Dendritic cell treated with granulocyte-macrophage colony-stimulating factor and Interleukin-4, amounts not matched to agents 40 ng/mL and 50 ng/mL, for 4 days (primary cell): ENCODE results near the gene KIFC1.
A peak's percentile ranks its signal among the peaks of the same experiment; 100 is the strongest.
"Not testable (repeated sequence)": the region's sequence is repeated elsewhere in the genome, so short reads cannot be mapped to it uniquely, and the experiment has no call there.

ENCODE experiments used
- H3K27ac Mint-ChIP-seq: one replicate; pipeline ENCODE4 v1.8.0; 2022; ENCODE audit warnings: mild to moderate bottlenecking, mixed read lengths
- H3K27me3 Mint-ChIP-seq: one replicate; pipeline ENCODE4 v1.8.0; 2022; ENCODE audit warnings: mild to moderate bottlenecking, mixed read lengths
- H3K36me3 Mint-ChIP-seq: one replicate; pipeline ENCODE4 v1.8.0; 2022; ENCODE audit warnings: low read depth, mixed read lengths
- H3K4me1 Mint-ChIP-seq: one replicate; pipeline ENCODE4 v1.8.0; 2022; ENCODE audit warnings: low read depth, mixed read lengths
- H3K4me3 Mint-ChIP-seq: one replicate; pipeline ENCODE4 v1.8.0; 2022; ENCODE audit warnings: mild to moderate bottlenecking, moderate library complexity, mixed read lengths
- H3K9me3 Mint-ChIP-seq: one replicate; pipeline ENCODE4 v1.8.0; 2022; ENCODE audit warnings: mixed read lengths
- intact Hi-C: fragments of 100-400 bp; cut with micrococcal nuclease; formaldehyde crosslinking; loops from one replicate; pipeline ENCODE4 v1.15.0; 2022

The KIFC1 gene, protein sequence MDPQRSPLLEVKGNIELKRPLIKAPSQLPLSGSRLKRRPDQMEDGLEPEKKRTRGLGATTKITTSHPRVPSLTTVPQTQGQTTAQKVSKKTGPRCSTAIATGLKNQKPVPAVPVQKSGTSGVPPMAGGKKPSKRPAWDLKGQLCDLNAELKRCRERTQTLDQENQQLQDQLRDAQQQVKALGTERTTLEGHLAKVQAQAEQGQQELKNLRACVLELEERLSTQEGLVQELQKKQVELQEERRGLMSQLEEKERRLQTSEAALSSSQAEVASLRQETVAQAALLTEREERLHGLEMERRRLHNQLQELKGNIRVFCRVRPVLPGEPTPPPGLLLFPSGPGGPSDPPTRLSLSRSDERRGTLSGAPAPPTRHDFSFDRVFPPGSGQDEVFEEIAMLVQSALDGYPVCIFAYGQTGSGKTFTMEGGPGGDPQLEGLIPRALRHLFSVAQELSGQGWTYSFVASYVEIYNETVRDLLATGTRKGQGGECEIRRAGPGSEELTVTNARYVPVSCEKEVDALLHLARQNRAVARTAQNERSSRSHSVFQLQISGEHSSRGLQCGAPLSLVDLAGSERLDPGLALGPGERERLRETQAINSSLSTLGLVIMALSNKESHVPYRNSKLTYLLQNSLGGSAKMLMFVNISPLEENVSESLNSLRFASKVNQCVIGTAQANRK

DNA sequence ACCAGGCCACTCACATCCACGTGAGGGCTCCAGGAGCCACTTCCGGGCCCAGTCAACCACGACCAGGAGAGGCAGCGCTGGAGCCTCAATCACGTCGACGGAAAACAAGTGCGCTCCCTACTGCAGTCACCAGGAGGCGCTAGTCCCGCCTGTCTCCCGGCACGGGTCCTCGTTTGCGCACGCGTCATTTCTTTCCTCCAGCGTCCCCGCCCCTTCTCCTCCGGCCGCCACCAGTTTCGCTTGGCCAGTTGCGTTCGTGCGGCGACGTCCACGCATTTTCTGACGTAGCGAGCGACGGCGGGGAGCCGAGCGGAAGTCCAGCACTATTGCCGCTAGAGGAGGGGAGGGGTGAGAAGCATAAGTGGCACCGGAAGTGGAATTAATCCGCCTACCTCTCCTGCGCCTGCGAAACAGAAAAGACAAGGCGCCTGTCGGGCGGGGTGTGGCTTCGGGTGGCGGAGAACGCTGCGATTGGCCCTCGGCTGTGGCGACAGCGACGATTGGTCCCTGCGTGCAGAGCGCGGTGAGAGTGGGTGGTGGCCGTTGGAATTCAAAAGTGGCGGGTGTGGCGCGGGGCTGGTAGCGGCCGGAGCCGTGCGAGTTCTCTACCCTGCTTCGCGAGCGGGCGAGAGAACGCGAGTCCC, at the start of gene KIFC1:
KIFC1 (plus strand) TSS at position 546 of the 644 bp plus-strand sequence. CDS start 163 bp downstream, outside the sequence.
- no peaks in the 10 kb centered on the region for H3K27me3 Mint-ChIP-seq
- intact Hi-C loops, result loop anchor here (1.0 kb wide), 3 partner anchors 19 to 63 kb away; partner anchors contain the start of gene ZBTB9

GRCh38 chr6:33343606-33343952, 48.0 kb upstream of the KIFC1 start:
- H3K4me1 Mint-ChIP-seq, result peaks cover 15% of the 10 kb centered on the region
- H3K4me3 Mint-ChIP-seq, intact Hi-C loops: not testable (repeated sequence)

More for the DNA sequence above, at the start of gene KIFC1:
- Mint-ChIP-seq H3K27ac (peak within 1 kb of the TSS; percentile 85), H3K4me1 (peaks cover 28% of the 10 kb centered on the region), H3K4me3 (peak within 1 kb of the TSS; percentile 82), H3K36me3 (no peaks in the 10 kb centered on the region), H3K9me3 (no peaks in the 10 kb centered on the region)

DNA sequence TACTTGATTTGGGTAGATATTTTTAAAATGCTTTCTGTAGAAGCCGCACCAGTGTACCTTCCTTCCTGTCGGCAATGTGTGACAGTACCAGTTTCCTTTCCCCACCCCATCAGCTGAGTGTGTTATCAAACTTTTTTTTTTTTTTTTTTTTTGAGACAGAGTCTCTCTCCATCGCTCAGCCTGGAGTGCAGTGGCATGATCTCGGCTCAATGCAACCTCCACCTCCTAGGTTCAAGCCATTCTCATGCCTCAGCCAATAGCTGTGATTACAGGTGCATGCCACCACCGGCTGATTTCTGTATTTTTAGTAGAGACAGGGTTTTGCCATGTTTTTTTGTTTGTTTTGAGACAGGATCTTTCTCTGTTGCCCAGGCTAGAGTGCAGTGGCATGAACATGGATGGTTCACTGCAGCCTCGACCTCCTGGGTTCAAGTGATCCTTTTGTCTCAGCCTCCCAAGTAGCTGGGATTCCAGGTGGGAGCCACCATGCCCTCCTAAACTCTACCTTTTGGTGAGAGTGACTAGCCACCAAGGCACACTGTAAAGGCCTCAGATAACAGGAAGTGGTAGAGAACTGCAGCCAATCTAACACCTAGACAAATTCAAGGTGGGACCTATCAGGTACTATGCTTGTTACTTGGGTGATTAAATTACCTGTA, 47.5 kb upstream of the KIFC1 start:
- Mint-ChIP-seq H3K4me1 (peaks cover 13% of the 10 kb centered on the region), H3K4me3 (no peak overlapping the region), H3K27me3 (peaks cover 2% of the 10 kb centered on the region), H3K27ac (no peak overlapping the region), H3K9me3 (no peaks in the 10 kb centered on the region), H3K36me3 (no peaks in the 10 kb centered on the region)
- intact Hi-C loops, result loop anchor here (2.0 kb wide), 1 partner anchor 43 kb away; no protein-coding TSS in a partner anchor

More at GRCh38 chr6:33343606-33343952, 48.0 kb upstream of the KIFC1 start:
- not testable (repeated sequence) for H3K27ac Mint-ChIP-seq, H3K9me3 Mint-ChIP-seq, H3K36me3 Mint-ChIP-seq, H3K27me3 Mint-ChIP-seq

DNA sequence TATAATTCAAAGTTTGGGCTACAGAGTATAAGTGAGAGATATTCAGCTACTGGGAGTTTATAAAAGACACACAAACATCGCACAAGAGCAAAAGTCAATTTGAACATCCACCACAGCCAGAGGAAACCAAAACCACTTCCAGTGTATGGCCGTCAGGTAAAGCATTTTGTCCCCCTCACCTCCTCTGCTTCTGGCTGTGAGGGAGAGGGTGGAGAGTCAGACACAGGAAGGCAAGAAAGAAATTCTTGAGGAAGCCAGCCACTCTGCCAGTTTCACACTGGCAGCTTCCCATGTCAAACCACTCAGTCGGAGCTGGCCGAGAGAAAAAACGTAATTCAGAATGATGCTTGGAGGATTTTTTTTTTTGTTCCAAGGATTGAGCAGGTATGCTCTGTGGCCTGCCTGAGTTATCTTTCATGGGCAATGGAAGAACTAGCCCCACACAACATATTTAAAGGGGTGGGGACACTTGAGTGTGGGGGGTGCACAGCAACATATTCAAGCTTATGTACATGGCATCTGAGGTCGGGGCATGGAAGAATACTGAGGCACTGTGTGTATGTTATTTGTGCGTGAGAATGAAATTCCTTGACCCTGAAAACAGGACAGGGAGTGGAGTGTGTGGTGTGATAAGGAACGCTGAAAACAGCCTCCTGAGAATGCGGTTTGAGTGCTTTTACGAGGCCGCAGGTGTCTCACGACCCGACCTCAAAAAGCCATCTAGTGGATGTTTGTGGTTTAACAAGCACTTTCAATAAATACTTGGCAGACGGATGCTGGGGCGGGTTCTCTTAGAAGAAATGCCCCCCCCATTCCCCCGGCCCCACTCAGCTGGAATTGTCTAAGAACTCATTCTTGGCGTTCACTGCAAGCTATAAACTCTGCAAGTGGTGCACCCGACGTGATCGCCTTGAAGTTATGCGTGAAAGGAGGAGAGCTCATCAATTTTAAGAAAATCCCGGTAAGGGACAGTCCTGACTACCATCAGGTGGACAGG, 46.6 kb upstream of the KIFC1 start:
- intact Hi-C loops, result loop anchor here (2.0 to 5.0 kb wide), 2 partner anchors 33 to 44 kb away; partner anchors contain the start of gene TAPBP
- H3K27me3 Mint-ChIP-seq, result peaks cover 2% of the 10 kb centered on the region
- no peaks in the 10 kb centered on the region for H3K36me3 Mint-ChIP-seq

DNA sequence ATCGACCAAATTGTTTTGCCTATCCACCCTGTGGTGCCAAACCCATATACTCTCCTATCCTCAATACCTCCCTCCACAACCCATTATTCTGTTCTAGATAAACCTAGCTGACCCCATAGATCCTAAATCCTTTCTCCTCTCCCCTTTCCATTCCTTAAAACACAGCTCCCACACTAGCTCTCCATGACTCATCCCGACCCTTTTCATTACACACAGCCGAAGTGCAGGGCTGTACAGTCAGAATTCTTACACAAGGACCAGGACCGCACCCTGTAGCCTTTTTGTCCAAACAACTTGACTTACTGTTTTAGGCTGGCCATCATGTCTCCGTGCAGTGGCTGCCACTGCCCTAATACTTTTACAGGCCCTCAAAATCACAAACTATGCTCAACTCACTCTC, 44.7 kb upstream of the KIFC1 start:
- H3K9me3 Mint-ChIP-seq, H3K27ac Mint-ChIP-seq, H3K27me3 Mint-ChIP-seq, H3K36me3 Mint-ChIP-seq, H3K4me3 Mint-ChIP-seq, H3K4me1 Mint-ChIP-seq: not testable (repeated sequence)
- intact Hi-C loops, result loop anchor here (5.0 kb wide), 1 partner anchor 35 kb away; the partner anchor contains the start of gene TAPBP

More for the DNA sequence above, 46.6 kb upstream of the KIFC1 start:
- Mint-ChIP-seq H3K4me3 (peak overlapping the region; percentile 14), H3K4me1 (peaks cover 7% of the 10 kb centered on the region), H3K9me3 (no peaks in the 10 kb centered on the region), H3K27ac (no peak overlapping the region)

- no peaks in the 10 kb centered on the region for H3K27me3 Mint-ChIP-seq
- peaks cover 7% of the 10 kb centered on the region for H3K4me1 Mint-ChIP-seq
- intact Hi-C loops, result loop anchor here (5.0 kb wide), 1 partner anchor 36 kb away; the partner anchor contains the start of gene TAPBP
- no peaks in the 10 kb centered on the region for H3K9me3 Mint-ChIP-seq
- no peak overlapping the region for H3K27ac Mint-ChIP-seq
- no peak overlapping the region for H3K4me3 Mint-ChIP-seq
- no peaks in the 10 kb centered on the region for H3K36me3 Mint-ChIP-seq
These were observed 43.8 kb upstream of the KIFC1 start for GRCh38 chr6:33347816-33348215.

DNA sequence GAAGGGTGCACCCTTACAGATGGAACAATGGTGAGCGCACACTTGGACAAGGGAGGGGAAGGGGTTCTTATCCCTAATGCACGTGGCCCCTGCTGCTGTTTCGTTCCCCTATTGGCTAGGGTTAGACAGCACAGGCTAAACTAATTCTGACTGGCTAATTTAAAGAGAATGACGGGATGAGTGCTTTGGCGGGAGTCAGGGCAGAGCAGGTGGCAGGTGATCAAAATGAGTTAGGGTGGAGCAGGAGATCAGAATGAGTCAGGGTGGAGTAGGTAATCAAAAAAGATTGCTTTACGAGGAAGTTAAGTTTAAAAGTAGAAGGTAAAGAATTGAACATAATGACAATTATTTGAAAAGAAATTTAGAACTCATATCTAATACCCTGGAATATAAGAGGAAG, 35.8 kb upstream of the KIFC1 start:
- H3K4me1 Mint-ChIP-seq, H3K36me3 Mint-ChIP-seq, H3K27me3 Mint-ChIP-seq, H3K27ac Mint-ChIP-seq, H3K4me3 Mint-ChIP-seq, H3K9me3 Mint-ChIP-seq, intact Hi-C loops: not testable (repeated sequence)

- Mint-ChIP-seq H3K9me3 (no peaks in the 10 kb centered on the region), H3K36me3 (no peaks in the 10 kb centered on the region), H3K27ac (no peak overlapping the region), H3K27me3 (peaks cover 8% of the 10 kb centered on the region), H3K4me1 (no peaks in the 10 kb centered on the region), H3K4me3 (no peak overlapping the region)
- intact Hi-C loops, result no loop called here
These were observed 35.3 kb upstream of the KIFC1 start for GRCh38 chr6:33356295-33356694.

GRCh38 chr6:33357160-33357871, 34.3 kb upstream of the KIFC1 start:
- H3K9me3 Mint-ChIP-seq, H3K27me3 Mint-ChIP-seq, H3K4me3 Mint-ChIP-seq, H3K27ac Mint-ChIP-seq, intact Hi-C loops, H3K4me1 Mint-ChIP-seq, H3K36me3 Mint-ChIP-seq: not testable (repeated sequence)

DNA sequence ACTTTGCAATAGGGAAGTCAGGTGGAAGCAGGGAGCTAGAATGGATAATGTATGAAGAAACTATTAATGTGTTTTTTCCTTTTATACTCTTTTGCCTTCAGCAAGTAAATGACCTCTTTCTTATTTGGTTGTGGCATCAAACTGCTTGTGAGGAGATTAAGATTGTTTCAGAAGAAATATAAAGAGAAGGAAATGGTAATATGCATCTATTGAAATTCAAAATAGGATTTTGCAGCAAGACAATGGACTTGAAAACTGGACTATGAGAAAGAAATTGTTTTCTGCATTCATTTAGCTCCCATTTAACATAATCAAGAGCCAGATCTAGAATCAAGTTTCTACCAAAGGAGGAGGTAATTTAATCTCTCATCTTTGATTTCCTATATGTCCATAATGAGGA, 32.3 kb upstream of the KIFC1 start:
- H3K4me1 Mint-ChIP-seq, result peaks cover 2% of the 10 kb centered on the region
- H3K4me3 Mint-ChIP-seq, result no peak overlapping the region
- no peaks in the 10 kb centered on the region for H3K36me3 Mint-ChIP-seq
- no peaks in the 10 kb centered on the region for H3K9me3 Mint-ChIP-seq
- intact Hi-C loops, result no loop called here
- no peak overlapping the region for H3K27ac Mint-ChIP-seq
- H3K27me3 Mint-ChIP-seq, result peaks cover 8% of the 10 kb centered on the region

GRCh38 chr6:33363486-33363885, 28.1 kb upstream of the KIFC1 start:
- H3K27me3 Mint-ChIP-seq, H3K27ac Mint-ChIP-seq, H3K4me3 Mint-ChIP-seq, H3K4me1 Mint-ChIP-seq, intact Hi-C loops, H3K36me3 Mint-ChIP-seq, H3K9me3 Mint-ChIP-seq: not testable (repeated sequence)

- intact Hi-C loops, H3K36me3 Mint-ChIP-seq, H3K4me1 Mint-ChIP-seq, H3K27me3 Mint-ChIP-seq, H3K9me3 Mint-ChIP-seq, H3K4me3 Mint-ChIP-seq: not testable (repeated sequence)
- H3K27ac Mint-ChIP-seq, result peak overlapping the region; percentile 68
These were observed 27.0 kb upstream of the KIFC1 start for GRCh38 chr6:33364475-33365205.
